ENCODE data around the gene SLC35E1. TPM values are rescaled to one million over a fixed set of nuclear protein-coding genes. Genes with fewer than 3 reads are reported as not detected.

SLC35E1 gene
- total and polyA plus RNA-seq, 2 of the 13 experiments (the other 11 are each of a cell fraction or from before 2014, with no cell fraction given), result 21.2 to 46.5 TPM

- TF ChIP-seq KAT7 (CRISPR knock-in tag; IDR thresholded peaks at IDR 0.05; ENCODE audit: borderline replicate concordance) (0 out of 2 replicates have a peak, but pooled peaks have one; percentile 52), IRF2 (CRISPR knock-in tag; IDR thresholded peaks at IDR 0.05) (peak; percentile 76), XBP1 (CRISPR knock-in tag; IDR thresholded peaks at IDR 0.05) (0 out of 2 replicates have a peak, but pooled peaks have one; percentile 13), TBP (CRISPR knock-in tag; IDR thresholded peaks at IDR 0.05) (0 out of 2 replicates have a peak, but pooled peaks have one; percentile 36), TOPORS (CRISPR knock-in tag; IDR thresholded peaks at IDR 0.05) (peak; percentile 62; the same call in 1 of the 2 replicates), PLSCR1 (CRISPR knock-in tag; IDR thresholded peaks at IDR 0.05; ENCODE audit: borderline replicate concordance) (no peak), MYC (CRISPR knock-in tag; IDR thresholded peaks at IDR 0.05; ENCODE audit: borderline replicate concordance) (peak; percentile 89; the same call in 1 of the 2 replicates), POLR2AphosphoS5 (IDR thresholded peaks at IDR 0.05; ENCODE audit: low read depth, low read length) (peak; percentile 94), ZSCAN31 (CRISPR knock-in tag; IDR thresholded peaks at IDR 0.05; ENCODE audit: low read depth) (peak; percentile 57; the same call in 1 of the 2 replicates), XRCC5 (optimal IDR thresholded peaks at IDR 0.05; ENCODE audit: low read length) (peak; percentile 34), ARID2 (CRISPR knock-in tag; IDR thresholded peaks at IDR 0.05; ENCODE audit: borderline replicate concordance) (no peak), PCBP1 (IDR thresholded peaks at IDR 0.05; ENCODE audit: borderline replicate concordance, low read depth, low read length) (no peak), ZNF569 (CRISPR knock-in tag; IDR thresholded peaks at IDR 0.05; ENCODE audit: borderline replicate concordance) (no peak), ZFP36L1 (CRISPR knock-in tag; IDR thresholded peaks at IDR 0.05) (peak; percentile 76), U2AF2 (IDR thresholded peaks at IDR 0.05; ENCODE audit: low read depth, low read length) (no peak), ZNF563 (CRISPR knock-in tag; IDR thresholded peaks at IDR 0.05) (peak; percentile 66), DNMT1 (CRISPR knock-in tag; IDR thresholded peaks at IDR 0.05) (no peak), SNRNP70 (IDR thresholded peaks at IDR 0.05; ENCODE audit: low read depth, low read length) (no peak), HCFC1 (IDR thresholded peaks at IDR 0.05; ENCODE audit: low read depth, low read length) (peak; percentile 62), SP5 (CRISPR knock-in tag; IDR thresholded peaks at IDR 0.05; ENCODE audit: borderline replicate concordance, low read depth) (0 out of 2 replicates have a peak, but pooled peaks have one; percentile 35), CENPX (CRISPR knock-in tag; IDR thresholded peaks at IDR 0.05) (no peak), FOXC1 (CRISPR knock-in tag; IDR thresholded peaks at IDR 0.05; ENCODE audit: borderline replicate concordance) (no peak), RFX3 (CRISPR knock-in tag; IDR thresholded peaks at IDR 0.05) (peak; percentile 88), RARA (CRISPR knock-in tag; IDR thresholded peaks at IDR 0.05) (no peak; the same call in 1 of the 2 replicates)
- TF ChIP-seq, protein P1, sequence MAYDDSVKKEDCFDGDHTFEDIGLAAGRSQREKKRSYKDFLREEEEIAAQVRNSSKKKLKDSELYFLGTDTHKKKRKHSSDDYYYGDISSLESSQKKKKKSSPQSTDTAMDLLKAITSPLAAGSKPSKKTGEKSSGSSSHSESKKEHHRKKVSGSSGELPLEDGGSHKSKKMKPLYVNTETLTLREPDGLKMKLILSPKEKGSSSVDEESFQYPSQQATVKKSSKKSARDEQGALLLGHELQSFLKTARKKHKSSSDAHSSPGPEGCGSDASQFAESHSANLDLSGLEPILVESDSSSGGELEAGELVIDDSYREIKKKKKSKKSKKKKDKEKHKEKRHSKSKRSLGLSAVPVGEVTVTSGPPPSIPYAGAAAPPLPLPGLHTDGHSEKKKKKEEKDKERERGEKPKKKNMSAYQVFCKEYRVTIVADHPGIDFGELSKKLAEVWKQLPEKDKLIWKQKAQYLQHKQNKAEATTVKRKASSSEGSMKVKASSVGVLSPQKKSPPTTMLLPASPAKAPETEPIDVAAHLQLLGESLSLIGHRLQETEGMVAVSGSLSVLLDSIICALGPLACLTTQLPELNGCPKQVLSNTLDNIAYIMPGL (CRISPR knock-in tag; IDR thresholded peaks at IDR 0.05; ENCODE audit: borderline replicate concordance in 1 of 2, low read depth in 1 of 2), result peak; percentile 60 to 72; a peak in 2 of 4 replicates
These were observed 29.9 kb downstream of the SLC35E1 start, which contains the start of gene CHERP (continued) for GRCh38 chr19:16542045-16542909.

Measured in HepG2 (cell line).